Stimulated activated CD8-positive, alpha-beta memory T cell treated with anti-CD3 and anti-CD28 coated beads, Interleukin-15, amount 100 ng/mL, for 24 hours (primary cell): ENCODE results near the gene WDR93.

Source experiments
- DNase-seq: peaks from one replicate; pipeline ENCODE4 v3.0.0-alpha.2; 2020; ENCODE audit warnings: low read depth

The WDR93 gene

DNA sequence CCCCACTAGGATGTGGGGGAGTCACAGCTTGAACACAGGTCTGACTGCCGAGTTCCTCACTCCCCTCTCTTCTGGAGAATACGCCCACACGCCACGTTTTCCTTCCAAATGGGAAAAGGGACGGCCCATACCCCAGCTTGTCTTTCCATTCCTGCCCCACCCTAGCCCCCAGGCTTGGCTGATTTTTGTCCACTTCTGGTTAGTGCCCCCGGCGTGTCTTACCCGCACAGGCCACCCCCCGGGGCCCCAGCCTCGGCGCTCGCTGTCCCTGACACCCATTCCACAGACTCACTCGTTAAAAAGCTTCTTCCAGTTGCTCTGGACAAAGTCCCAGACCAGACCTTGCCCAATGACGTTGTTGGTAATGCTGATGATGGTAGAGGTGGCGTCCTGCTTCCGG is 100.0 kb downstream of the WDR93 start:
- DNase-seq, result no peak

DNA sequence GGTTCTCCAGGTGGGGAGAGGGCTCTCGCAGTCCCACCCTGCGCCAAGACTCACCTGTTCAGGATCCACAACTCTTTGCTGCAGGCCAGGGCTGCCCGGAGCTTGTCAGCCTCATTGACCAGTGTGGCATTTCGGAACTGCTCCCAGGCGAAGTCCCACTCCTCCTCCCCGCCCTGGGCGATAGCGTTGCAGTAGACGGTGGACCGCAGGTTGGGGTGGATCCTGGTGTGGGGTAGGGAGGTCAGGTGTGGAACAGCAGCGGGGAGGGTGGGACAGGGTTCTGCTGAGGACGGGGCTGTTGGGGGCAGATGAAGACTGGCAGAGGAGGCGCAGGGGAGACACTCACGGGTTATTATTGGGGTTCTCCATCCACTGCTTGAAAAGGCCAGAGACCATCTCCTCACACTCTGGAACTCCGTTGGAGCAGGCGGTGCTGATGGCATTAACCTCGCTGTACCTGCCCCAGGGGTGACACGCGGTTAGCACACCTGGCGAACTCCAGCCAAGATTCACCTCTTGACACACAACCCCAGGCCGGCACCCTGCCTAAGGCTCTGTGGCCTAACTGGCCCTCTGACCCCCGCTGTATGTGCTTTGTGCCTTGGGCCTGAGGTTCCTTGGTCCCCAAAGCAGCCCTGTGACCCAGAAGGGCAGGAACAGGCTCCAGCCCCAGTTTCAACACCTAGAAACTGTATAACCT is 101.6 kb downstream of the WDR93 start:
- no peak for DNase-seq
